GM12878 (cell line): Measurements from ENCODE around the gene NFE2. TPM values are rescaled to one million over a fixed set of nuclear protein-coding genes. Genes with fewer than 3 reads are reported as not detected.

Experiments used
- ATAC-seq: fragments of 200-7000 bp; cut with Tn5 transposase; 3 replicates; pipeline ENCODE4 v1.9.1; 2020; ENCODE audit warnings: mild to moderate bottlenecking, moderate library complexity
- BruUV-seq: library from RNA; stranded (reverse); fragments of 400-500 nt; replicated peaks from 2 replicates; lab custom pipeline; 2021; lab: Mats Ljungman, UMichigan
- CTCF ChIA-PET: fragments of 300-600 bp; sonication (Branson Sonifier 250); formaldehyde crosslinking; extraction: SDS; loops from one replicate; lab custom pipeline; 2021; ENCODE audit warnings: inconsistent platforms; lab: Yijun Ruan, JAX
- POLR2A ChIA-PET: fragments of 350-600 bp; formaldehyde crosslinking; extraction: SDS; loops from one replicate; lab custom pipeline; 2021; ENCODE audit warnings: inconsistent platforms; lab: Charles Lee
- RAD21 ChIA-PET: fragments of 300-600 bp; sonication (Branson Sonifier 250); formaldehyde crosslinking; loops from one replicate; lab custom pipeline; 2023; ENCODE audit warnings: antibody characterized with exemption; ENCODE audit not compliant: unreplicated experiment; lab: Charles Lee
- SMC1A ChIA-PET: fragments of 300-600 bp; sonication (Branson Sonifier 250); formaldehyde crosslinking; loops from one replicate; lab custom pipeline; 2023; ENCODE audit not compliant: unreplicated experiment, uncharacterized antibody; lab: Charles Lee
- DNase-seq: peaks from one replicate; pipeline ENCODE4 v3.0.0-alpha.2; 2011; ENCODE audit warnings: low read depth, low spot score
- FAIRE-seq: peaks from 3 replicates; lab custom pipeline; 2011; peaks lifted over from hg19 to GRCh38; lab: Jason Lieb, UNC
- H2AFZ ChIP-seq: 2 replicates; pipeline ENCODE4 v1.6.0; 2011; ENCODE audit warnings: low read depth, low read length, control low read depth; ENCODE audit not compliant: control insufficient read depth
- H3K27ac ChIP-seq: 2 replicates; pipeline ENCODE4 v1.5.1; 2011; ENCODE audit warnings: control low read depth; ENCODE audit not compliant: control insufficient read depth, insufficient read depth
- H3K27me3 ChIP-seq, 2 experiments: replicated peaks in 1 of 2; 2 replicates each; pipeline versions ENCODE4 v1.6.0 to v1.6.1; 2011; ENCODE audit warnings: low read length in 1 of 2; ENCODE audit not compliant: control insufficient read depth in 2 of 2, insufficient read depth in 2 of 2
- H3K36me3 ChIP-seq, 2 experiments: 2 replicates each; pipeline ENCODE4 v1.5.1; 2011; ENCODE audit warnings: low read length in 1 of 2; ENCODE audit not compliant: control insufficient read depth in 2 of 2, insufficient read depth in 2 of 2
- H3K4me1 ChIP-seq: 2 replicates; pipeline ENCODE4 v1.6.1; 2011; ENCODE audit warnings: mild to moderate bottlenecking, low read length, moderate library complexity, mixed read lengths; ENCODE audit not compliant: control insufficient read depth, insufficient read depth
- H3K4me2 ChIP-seq: 2 replicates; pipeline ENCODE4 v1.6.0; 2011; ENCODE audit warnings: control low read depth; ENCODE audit not compliant: control insufficient read depth, insufficient read depth
- H3K4me3 ChIP-seq: fragments of 200-600 bp; sonication (generic); 2 replicates; pipeline ENCODE4 v1.5.1; 2016
- H3K79me2 ChIP-seq: 2 replicates; pipeline ENCODE4 v1.6.0; 2011; ENCODE audit warnings: low read length; ENCODE audit not compliant: control insufficient read depth, insufficient read depth
- H3K9ac ChIP-seq: 2 replicates; pipeline ENCODE4 v1.8.0; 2011; ENCODE audit warnings: low read length, control low read depth, mixed read lengths; ENCODE audit not compliant: control insufficient read depth, insufficient read depth
- H3K9me3 ChIP-seq: replicated peaks from 3 replicates; pipeline ENCODE4 v1.5.1; 2011; ENCODE audit warnings: mild to moderate bottlenecking, low read length; ENCODE audit not compliant: control insufficient read depth, insufficient read depth
- H4K20me1 ChIP-seq: 2 replicates; pipeline ENCODE4 v1.6.0; 2011; ENCODE audit not compliant: control insufficient read depth, insufficient read depth
- SRF ChIP-seq, 2 experiments: IDR thresholded peaks; 2 replicates each; pipeline ENCODE4 v1.6.1; 2011; ENCODE audit warnings: low read depth in 2 of 2, low read length in 2 of 2, mild to moderate bottlenecking in 1 of 2, moderate library complexity in 1 of 2
- YBX1 ChIP-seq: fragments of 450-650 bp; IDR thresholded peaks from 2 replicates; pipeline ENCODE4 v1.6.1; 2016; ENCODE audit warnings: antibody characterized with exemption
- WGBS: methylation state at CpG from one replicate; pipeline ENCODE4 v1.1.6; 2016; ENCODE audit warnings: low lambda C conversion rate; ENCODE audit not compliant: insufficient replicate concordance, insufficient coverage; ENCODE audit errors: missing lambda C conversion rate; 5-methylcytosine and 5-hydroxymethylcytosine counted together
- in situ Hi-C: fragments of 300-500 bp; cut with MboI; formaldehyde crosslinking; loops from 9 replicates; pipeline ENCODE4 v1.14.3; 2018; ENCODE audit warnings: mixed read lengths
- intact Hi-C: fragments of 100-400 bp; cut with micrococcal nuclease; formaldehyde crosslinking; loops from one replicate; pipeline ENCODE4 v1.14.2; 2022; ENCODE audit not compliant: unreplicated experiment
- polyA plus RNA-seq, 11 experiments: library from polyadenylated mRNA; depleted of rRNA in 4 of 11; unstranded in 6 of 11; stranded (reverse) in 5 of 11; fragments of >200 nt; fragmentation: Nextera tagmentation in 4 of 11; fragmentation: Illumina TruSeq in 1 of 11; extraction: Ambion mirVana in 4 of 11; extraction: Trizol in 1 of 11; gene quantifications; 1 replicate in 1 of 11; 2 replicates in 10 of 11; pipeline versions ENCODE4 v1.2.1 to v1.2.3, GENCODE V29; 2011 to 2016; ENCODE audit warnings: inconsistent platforms in 2 of 11, missing spikeins in 2 of 11, low read depth in 1 of 11
- total RNA-seq, 4 experiments: library from RNA; depleted of rRNA in 3 of 4; stranded (reverse); fragments of >200 nt in 3 of 4; fragmentation: Illumina TruSeq in 1 of 4; extraction: Trizol in 1 of 4; gene quantifications; 2 replicates each; pipeline versions ENCODE4 v1.2.1 to v1.2.3, GENCODE V29; 2013 to 2021
- TF ChIP-seq, protein P1 (sequence below): fragments of 450-650 bp; IDR thresholded peaks from 2 replicates; pipeline ENCODE4 v1.6.1; 2017; ENCODE audit warnings: mild to moderate bottlenecking

The NFE2 gene
- total and polyA plus RNA-seq, 10 of the 15 experiments (the other 5 are each of a cell fraction or from before 2014, with no cell fraction given) = 0.06 to 0.28 TPM; not detected in 8

DNA sequence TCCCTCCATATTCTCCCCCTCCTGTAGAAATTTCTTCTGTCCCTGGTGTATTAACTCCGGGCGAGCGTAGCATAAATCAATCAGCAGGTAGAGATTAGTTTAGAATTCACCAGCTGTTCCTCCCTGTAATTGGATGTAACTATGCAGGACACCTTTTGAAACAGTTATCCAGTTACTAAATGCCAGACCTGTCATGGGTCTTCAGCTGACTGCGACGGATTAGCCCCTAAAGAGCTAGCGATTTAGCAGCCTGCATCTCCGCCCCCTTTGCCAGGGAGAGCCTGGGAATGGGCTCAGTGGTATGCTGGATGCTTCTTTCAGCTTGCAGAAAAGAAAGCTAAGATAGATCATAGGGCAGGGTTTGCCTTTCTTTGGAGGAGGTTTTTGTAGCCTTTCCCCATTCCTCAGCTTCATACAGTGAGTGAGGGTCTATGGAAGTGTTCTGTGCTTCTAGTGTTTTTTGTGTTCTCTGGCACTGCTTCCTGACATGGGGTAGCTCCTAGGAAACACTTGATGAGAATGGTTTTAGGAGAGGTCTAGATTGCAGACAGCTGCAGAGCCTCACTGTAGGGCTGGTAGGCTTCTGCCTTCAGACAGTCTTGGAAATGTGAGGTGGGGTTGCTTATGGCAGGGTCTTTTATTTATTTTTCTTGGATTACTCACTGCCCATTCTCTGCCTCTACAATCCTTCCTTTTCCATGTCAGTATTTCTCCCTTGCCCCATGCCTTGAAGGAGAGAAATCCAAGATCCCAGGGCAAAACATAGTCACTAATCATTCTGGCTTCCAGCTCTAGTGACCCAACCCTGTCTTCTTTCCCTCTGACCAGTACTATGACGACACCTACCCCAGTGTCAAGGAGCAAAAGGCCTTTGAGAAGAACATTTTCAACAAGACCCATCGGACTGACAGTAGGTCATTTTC, 40.8 kb upstream of the NFE2 start:
- Histone ChIP-seq H3K79me2 (no peaks in the 10 kb centered on the region), H3K4me1 (peaks cover 16% of the 10 kb centered on the region), H2AFZ (no peak overlapping the region), H4K20me1 (no peaks in the 10 kb centered on the region), H3K4me3 (no peak overlapping the region), H3K27ac (no peak overlapping the region), H3K36me3 (peaks cover 5 to 16% of the 10 kb centered on the region in 2 experiments), H3K9me3 (no peaks in the 10 kb centered on the region), H3K27me3 (no peaks in the 10 kb centered on the region), H3K4me2 (no peak overlapping the region), H3K9ac (no peak overlapping the region)
- over 99% methylated on average over 9 of the region's 9 CpGs for WGBS
- RAD21 ChIA-PET = no interaction called here
- TF ChIP-seq, protein P1, sequence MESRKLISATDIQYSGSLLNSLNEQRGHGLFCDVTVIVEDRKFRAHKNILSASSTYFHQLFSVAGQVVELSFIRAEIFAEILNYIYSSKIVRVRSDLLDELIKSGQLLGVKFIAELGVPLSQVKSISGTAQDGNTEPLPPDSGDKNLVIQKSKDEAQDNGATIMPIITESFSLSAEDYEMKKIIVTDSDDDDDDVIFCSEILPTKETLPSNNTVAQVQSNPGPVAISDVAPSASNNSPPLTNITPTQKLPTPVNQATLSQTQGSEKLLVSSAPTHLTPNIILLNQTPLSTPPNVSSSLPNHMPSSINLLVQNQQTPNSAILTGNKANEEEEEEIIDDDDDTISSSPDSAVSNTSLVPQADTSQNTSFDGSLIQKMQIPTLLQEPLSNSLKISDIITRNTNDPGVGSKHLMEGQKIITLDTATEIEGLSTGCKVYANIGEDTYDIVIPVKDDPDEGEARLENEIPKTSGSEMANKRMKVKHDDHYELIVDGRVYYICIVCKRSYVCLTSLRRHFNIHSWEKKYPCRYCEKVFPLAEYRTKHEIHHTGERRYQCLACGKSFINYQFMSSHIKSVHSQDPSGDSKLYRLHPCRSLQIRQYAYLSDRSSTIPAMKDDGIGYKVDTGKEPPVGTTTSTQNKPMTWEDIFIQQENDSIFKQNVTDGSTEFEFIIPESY = no peak
- no peak for TF ChIP-seq YBX1
- TF ChIP-seq SRF (IDR thresholded peaks at IDR 0.05; ENCODE audit: low read depth in 2 of 2, low read length in 2 of 2) = no peak
- ATAC-seq = no peak
- CTCF ChIA-PET = interaction anchor here (0.9 to 1.4 kb wide), 7 partner anchors 17 to 123 kb away, joined by 3 to 6 read pairs (median 4); partner anchors contain the start of gene COPZ1
- POLR2A ChIA-PET = interaction anchor here (0.8 to 1.3 kb wide), 4 partner anchors 12 to 100 kb away, joined by 3 to 5 read pairs (median 4); partner anchors contain the start of gene COPZ1
- in situ Hi-C loops = no loop called here
- DNase-seq = no peak
- SMC1A ChIA-PET = interaction anchor here (1.0 to 1.1 kb wide), 3 partner anchors 9 to 83 kb away, joined by 3 to 5 read pairs (median 3); no protein-coding TSS in a partner anchor
- no TSS peak for BruUV-seq
- intact Hi-C loops = no loop called here
- FAIRE-seq = no peak
